ENCODE measurements around the gene CES3. TPM values are rescaled to one million over a fixed set of nuclear protein-coding genes. Genes with fewer than 3 reads are reported as not detected.
"Not testable (repeated sequence)": the region's sequence is repeated elsewhere in the genome, so short reads cannot be mapped to it uniquely, and the experiment has no call there.

Gene CES3
- total RNA-seq, 2 experiments from 2014 or later = 1.1 to 1.3 TPM

GRCh38 chr16:66956154-66956457 lies 5.0 kb upstream of the CES3 start:
- intact Hi-C loops (cut with DNase I, micrococcal nuclease); ATAC-seq (ENCODE audit: poor library complexity); H3K4me3 ChIP-seq (ENCODE audit: low read length); H3K27ac Mint-ChIP-seq; H3K4me1 Mint-ChIP-seq (ENCODE audit: low read depth); H3K9me3 Mint-ChIP-seq; CTCF ChIA-PET; H3K9me3 ChIP-seq (ENCODE audit: control insufficient read depth in 1 of 2, insufficient read depth in 1 of 2, low read length in 2 of 2); H3K36me3 Mint-ChIP-seq (ENCODE audit: low read depth); H3K4me1 ChIP-seq (ENCODE audit: insufficient read depth, low read length); H3K27ac ChIP-seq (ENCODE audit: low read depth in 1 of 2, low read length in 2 of 2); H3K4me3 Mint-ChIP-seq; POLR2A ChIA-PET; H3K36me3 ChIP-seq (ENCODE audit: insufficient read depth, low read length); H3K27me3 ChIP-seq (ENCODE audit: control insufficient read depth in 1 of 2, insufficient read depth in 2 of 2, low read length in 2 of 2); DNase-seq: not testable (repeated sequence)
- H3K27me3 Mint-ChIP-seq = peaks cover 30% of the 10 kb centered on the region

GRCh38 chr16:66958857-66959703 lies 2.0 kb upstream of the CES3 start:
- H3K4me1 Mint-ChIP-seq (ENCODE audit: low read depth) = no peaks in the 10 kb centered on the region
- no peaks in the 10 kb centered on the region for H3K9me3 Mint-ChIP-seq
- H3K9me3 ChIP-seq (ENCODE audit: control insufficient read depth in 1 of 2, insufficient read depth in 1 of 2, low read length in 2 of 2) = no peaks in the 10 kb centered on the region
- no peak overlapping the region for H3K27ac Mint-ChIP-seq
- no peak overlapping the region for H3K4me3 ChIP-seq (ENCODE audit: low read length)
- no peaks in the 10 kb centered on the region for H3K27me3 ChIP-seq (ENCODE audit: control insufficient read depth in 1 of 2, insufficient read depth in 2 of 2, low read length in 2 of 2)
- H3K36me3 ChIP-seq (ENCODE audit: insufficient read depth, low read length) = no peaks in the 10 kb centered on the region
- H3K27me3 Mint-ChIP-seq = peaks cover 6% of the 10 kb centered on the region
- no peak for TF ChIP-seq CTCF (IDR thresholded peaks at IDR 0.05)
- H3K4me1 ChIP-seq (ENCODE audit: insufficient read depth, low read length) = peaks cover 4% of the 10 kb centered on the region
- H3K4me3 Mint-ChIP-seq = no peak overlapping the region
- intact Hi-C loops (cut with DNase I, micrococcal nuclease) = no loop called here
- no peaks in the 10 kb centered on the region for H3K36me3 Mint-ChIP-seq (ENCODE audit: low read depth)
- no peak overlapping the region for H3K27ac ChIP-seq (ENCODE audit: low read depth in 1 of 2, low read length in 2 of 2)
- DNase-seq (no peak), ATAC-seq (ENCODE audit: poor library complexity) (no peak)
- ChIA-PET POLR2A (no interaction called here), CTCF (interaction anchor here (0.6 kb wide), 1 partner anchor 12 kb away, joined by 3 read pairs; no protein-coding TSS in a partner anchor)

GRCh38 chr16:66959704-66960161 lies 1.3 kb upstream of the CES3 start:
- Mint-ChIP-seq H3K36me3 (ENCODE audit: low read depth) (no peaks in the 10 kb centered on the region), H3K4me3 (no peak overlapping the region), H3K4me1 (ENCODE audit: low read depth) (no peaks in the 10 kb centered on the region), H3K27me3 (peaks cover 4% of the 10 kb centered on the region), H3K9me3 (no peaks in the 10 kb centered on the region), H3K27ac (no peak overlapping the region)
- ATAC-seq (ENCODE audit: poor library complexity) (no peak), DNase-seq (no peak)
- ChIA-PET CTCF (interaction anchor here (1.3 kb wide), 1 partner anchor 13 kb away, joined by 4 read pairs; no protein-coding TSS in a partner anchor), POLR2A (no interaction called here)
- intact Hi-C loops (cut with DNase I, micrococcal nuclease) = no loop called here
- no peak overlapping the region for H3K4me3 ChIP-seq (ENCODE audit: low read length)
- no peaks in the 10 kb centered on the region for H3K9me3 ChIP-seq (ENCODE audit: control insufficient read depth in 1 of 2, insufficient read depth in 1 of 2, low read length in 2 of 2)
- no peaks in the 10 kb centered on the region for H3K27me3 ChIP-seq (ENCODE audit: control insufficient read depth in 1 of 2, insufficient read depth in 2 of 2, low read length in 2 of 2)
- H3K4me1 ChIP-seq (ENCODE audit: insufficient read depth, low read length) = peaks cover 4% of the 10 kb centered on the region
- no peaks in the 10 kb centered on the region for H3K36me3 ChIP-seq (ENCODE audit: insufficient read depth, low read length)
- no peak overlapping the region for H3K27ac ChIP-seq (ENCODE audit: low read depth in 1 of 2, low read length in 2 of 2)
- TF ChIP-seq CTCF (IDR thresholded peaks at IDR 0.05) = no peak

Measured in CD4-positive, alpha-beta T cell (primary cell).